NCI-H524 (cell line): ENCODE results near the gene GRK7.

ENCODE experiments used
- DNase-seq, 2 experiments: peaks; one replicate each; lab custom pipeline; 2025; lab: John Stamatoyannopoulos, UW

GRK7 gene, protein sequence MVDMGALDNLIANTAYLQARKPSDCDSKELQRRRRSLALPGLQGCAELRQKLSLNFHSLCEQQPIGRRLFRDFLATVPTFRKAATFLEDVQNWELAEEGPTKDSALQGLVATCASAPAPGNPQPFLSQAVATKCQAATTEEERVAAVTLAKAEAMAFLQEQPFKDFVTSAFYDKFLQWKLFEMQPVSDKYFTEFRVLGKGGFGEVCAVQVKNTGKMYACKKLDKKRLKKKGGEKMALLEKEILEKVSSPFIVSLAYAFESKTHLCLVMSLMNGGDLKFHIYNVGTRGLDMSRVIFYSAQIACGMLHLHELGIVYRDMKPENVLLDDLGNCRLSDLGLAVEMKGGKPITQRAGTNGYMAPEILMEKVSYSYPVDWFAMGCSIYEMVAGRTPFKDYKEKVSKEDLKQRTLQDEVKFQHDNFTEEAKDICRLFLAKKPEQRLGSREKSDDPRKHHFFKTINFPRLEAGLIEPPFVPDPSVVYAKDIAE (N-terminal part only)

DNA sequence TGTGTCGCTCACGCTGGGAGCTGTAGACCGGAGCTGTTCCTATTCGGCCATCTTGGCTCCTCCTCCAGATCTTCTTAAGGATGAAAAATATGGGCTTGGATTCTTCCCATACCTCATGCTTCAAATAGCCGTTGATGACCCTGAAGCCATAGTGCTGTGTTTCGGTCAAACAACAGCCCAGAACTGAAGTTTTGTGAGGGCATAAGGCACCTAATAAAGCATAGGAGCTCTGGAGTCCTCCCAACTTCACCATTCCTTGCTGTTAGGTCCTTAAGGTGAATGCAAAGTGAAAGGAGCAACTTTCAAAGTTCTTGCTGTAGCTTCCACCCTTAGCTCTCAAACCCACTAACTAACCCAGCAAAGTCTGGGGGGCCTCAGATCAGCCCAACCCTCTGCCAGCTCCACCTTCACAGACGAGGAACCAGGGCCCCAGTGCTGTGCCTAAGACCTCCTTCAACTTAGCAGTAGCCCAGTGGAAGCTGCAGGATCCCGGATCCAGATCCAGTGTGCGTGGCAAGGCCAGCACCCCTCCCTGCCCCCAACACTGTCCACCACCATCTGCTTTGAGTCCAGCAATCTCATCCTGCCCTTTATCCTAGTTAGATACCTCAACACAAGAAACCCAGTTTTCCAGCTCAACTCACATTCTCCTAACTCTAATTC, at the start of gene GRK7:
Gene GRK7, plus strand, starts transcription at position 321 of the 663 bp plus-strand sequence. CDS start 14,877 bp downstream, outside the sequence.
- DNase-seq: no peak

DNA sequence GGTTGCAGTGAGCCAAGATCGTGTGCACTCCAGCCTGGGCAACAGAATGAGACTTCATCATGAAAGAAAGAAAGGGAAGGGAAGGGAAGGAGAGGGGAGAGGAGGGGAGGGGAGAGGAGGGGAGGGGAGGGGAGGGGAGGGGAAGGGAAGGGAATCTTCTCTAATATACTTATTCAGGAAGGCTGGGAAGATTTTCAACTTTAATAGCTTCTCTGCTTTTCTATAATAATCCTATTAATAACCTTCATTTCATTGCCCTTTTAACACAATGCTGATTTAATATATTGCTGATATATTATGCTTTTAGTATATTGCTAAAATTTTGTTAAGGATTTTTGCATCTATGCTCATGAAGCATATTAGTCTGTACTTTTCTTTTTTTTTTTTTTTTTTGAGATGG, 48.5 kb upstream of the GRK7 start:
- DNase-seq: no peak

- no peak for DNase-seq
Observed at GRCh38 chr3:141722081-141722480, 41.1 kb upstream of the GRK7 start.

DNA sequence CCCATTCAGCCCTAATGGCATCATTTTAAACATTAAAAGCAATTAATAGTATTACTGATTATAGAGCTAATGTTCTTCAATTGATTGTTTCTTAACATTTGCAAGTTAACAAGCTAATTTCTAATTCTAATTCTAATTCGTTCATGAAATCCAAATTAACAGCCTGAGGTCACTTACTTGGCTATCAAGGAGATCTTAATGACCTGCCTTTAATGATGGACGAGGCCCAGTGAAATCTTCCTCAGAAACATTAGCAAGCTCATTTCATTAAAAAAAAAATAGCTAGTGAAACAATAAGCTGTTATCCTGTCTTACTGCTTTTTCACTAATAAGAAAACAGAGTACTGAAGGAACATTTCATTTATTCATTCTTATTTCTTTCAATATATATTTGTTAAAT, 40.6 kb upstream of the GRK7 start:
- no peak for DNase-seq

DNA sequence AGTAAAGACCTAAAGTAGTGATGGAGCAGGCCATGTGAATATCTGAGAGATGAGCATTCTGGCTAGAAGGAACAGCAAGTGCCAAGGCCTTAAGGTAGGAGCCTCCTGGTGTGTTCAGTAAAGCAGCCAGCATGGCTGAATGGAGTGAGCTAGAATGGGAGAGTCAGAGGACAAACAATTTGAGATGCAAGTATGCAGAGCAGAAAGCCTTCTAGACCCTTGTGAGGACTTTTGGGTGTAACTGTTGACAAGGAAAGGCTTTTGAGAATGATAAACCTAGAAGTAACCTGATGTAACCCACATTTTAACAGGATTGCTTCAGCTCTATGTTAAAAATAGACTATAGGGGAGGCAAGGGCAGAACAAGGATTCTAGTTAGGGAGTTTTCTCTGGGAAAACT, 40.0 kb upstream of the GRK7 start:
- DNase-seq: no peak

DNA sequence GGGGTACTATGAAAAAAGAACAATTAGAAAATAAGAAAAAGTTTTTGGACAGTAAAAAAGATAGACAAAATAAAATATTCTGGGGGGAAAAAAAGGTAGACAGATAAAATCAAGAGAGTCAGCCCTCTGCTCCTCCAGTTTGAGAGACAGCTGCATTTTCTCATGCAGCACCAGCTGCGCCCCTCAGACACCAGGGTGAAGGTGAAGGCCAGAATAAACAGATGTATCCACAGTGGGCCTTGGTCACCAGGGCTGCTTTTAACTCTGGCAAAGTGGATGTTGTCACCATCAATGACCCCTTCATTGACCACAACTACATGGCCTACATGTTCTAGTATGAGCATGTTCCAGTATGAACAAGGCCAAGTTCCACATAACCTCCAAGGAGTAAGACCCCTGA, 39.0 kb upstream of the GRK7 start:
- DNase-seq: no peak

DNA sequence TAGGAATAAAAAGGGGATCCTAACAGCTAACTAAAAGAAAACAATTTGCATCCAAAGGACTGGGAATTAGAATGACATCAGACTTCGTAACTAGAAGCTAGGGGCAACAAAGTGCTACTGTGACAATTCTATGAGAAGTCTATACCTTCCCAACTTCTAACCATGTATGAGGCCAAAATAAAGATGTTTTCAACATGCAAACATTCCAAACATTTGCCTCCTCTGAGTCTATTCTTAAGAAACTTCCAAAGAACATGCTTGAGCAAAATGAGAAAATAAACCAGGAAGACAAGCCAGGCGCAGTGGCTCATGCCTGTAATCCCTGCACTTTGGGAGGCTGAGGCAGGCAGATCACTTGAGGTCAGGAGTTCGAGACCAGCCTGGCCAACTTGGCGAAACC, 38.2 kb upstream of the GRK7 start:
- DNase-seq: no peak

GRCh38 chr3:141726483-141726882, 36.7 kb upstream of the GRK7 start:
- DNase-seq: no peak

- DNase-seq: no peak
Observed at GRCh38 chr3:141728355-141728892, 34.8 kb upstream of the GRK7 start.

GRCh38 chr3:141729240-141729639, 34.0 kb upstream of the GRK7 start:
- DNase-seq: no peak

GRCh38 chr3:141735176-141735575, 28.0 kb upstream of the GRK7 start:
- DNase-seq: no peak

DNA sequence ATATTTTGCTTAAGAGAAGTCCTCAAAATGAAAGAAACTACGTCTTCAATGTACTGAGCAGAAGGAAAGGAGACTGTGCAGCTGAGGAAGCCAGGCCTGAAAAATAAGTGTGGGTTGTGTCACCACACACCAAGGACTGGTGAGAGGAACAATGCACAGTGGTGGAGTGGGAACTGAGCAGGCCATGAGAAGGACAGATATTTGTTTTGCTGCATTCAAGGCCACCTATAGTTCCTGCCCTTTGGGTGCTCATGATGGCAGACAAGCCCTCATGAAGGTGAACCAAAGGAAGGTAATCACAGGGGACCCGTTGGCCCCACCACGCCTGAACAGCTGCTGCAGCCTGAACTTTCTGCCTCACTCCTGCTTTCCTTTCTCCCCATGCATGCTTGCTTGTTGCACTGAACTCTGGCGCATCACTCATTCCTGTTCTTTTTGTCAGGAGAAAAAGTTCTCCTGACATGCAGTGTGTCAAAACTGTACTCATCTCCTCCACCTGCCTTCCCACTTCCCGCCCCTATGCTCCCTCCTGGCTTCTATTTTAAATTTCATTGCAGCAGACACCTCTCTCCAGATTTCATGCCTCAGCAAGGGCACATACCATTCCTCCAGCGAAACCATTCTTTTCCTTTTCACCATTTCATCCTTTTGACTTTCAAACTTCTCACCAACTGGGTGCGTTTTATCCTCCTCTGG, 27.3 kb upstream of the GRK7 start:
- no peak for DNase-seq

- no peak for DNase-seq
Observed at GRCh38 chr3:141737093-141737492, 26.1 kb upstream of the GRK7 start.

DNA sequence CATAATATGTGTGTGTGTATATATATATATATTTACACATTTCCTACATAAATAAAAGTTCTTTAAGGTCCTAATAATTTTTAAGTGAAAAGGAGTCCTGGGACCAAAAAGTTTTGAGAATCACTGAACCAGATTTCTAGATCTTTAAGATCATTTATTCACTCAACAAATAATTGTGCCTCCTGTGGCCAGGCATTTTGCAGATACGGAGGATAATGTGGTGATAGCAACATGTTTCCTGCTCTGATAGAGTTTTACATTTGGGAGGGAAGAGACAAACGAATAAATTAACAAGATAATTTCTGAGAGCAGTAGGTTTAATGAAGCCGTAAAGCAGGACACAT, 25.6 kb upstream of the GRK7 start:
- no peak for DNase-seq

DNA sequence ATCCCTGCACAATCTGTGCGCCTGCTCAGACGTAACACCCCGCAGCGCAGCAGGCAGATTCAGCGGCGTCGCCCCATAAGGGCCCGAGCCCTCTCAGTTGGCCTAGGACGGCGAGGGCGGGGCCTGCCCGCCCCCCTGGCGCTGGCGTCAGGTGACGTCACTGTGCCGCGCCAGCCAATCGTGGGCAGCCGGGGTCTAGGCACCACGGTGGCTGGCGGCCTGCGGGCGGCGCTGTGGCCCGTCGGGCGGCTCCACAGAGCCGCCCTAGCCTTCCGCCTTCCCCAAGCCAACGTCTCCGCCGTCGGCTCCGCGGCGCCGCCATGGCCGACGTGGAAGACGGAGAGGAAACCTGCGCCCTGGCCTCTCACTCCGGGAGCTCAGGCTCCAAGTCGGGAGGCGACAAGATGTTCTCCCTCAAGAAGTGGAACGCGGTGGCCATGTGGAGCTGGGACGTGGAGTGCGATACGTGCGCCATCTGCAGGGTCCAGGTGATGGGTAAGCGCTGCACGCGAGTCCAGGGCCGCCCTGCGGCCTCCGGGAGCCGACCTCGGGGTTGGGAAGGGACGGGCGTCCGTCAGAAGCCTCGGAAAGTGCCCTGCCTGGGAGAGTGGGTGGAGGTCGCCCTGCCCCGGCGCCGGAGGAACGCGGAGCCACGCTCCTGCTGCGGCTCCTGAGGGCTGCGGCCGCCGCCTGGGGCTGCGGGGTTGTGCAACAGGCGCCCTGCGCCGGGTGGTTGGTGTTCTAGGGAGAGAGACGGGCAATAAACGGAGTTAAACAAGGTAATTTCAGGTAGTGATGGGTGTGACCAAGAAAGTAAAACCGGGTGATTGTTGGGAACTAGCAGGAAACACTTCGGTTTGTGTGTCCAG, 25.0 kb upstream of the GRK7 start, which contains the start of gene RNF7:
Gene RNF7, plus strand, starts transcription at position 277 of the 869 bp plus-strand sequence. Its CDS starts 44 bp downstream, at position 321.
- DNase-seq: peak; percentile 96 to 99

- peak in 1 of 2 experiments; percentile 62 for DNase-seq
Observed at GRCh38 chr3:141738891-141739363, 24.3 kb upstream of the GRK7 start.

GRCh38 chr3:141739731-141740130, 23.5 kb upstream of the GRK7 start:
- DNase-seq: no peak

DNA sequence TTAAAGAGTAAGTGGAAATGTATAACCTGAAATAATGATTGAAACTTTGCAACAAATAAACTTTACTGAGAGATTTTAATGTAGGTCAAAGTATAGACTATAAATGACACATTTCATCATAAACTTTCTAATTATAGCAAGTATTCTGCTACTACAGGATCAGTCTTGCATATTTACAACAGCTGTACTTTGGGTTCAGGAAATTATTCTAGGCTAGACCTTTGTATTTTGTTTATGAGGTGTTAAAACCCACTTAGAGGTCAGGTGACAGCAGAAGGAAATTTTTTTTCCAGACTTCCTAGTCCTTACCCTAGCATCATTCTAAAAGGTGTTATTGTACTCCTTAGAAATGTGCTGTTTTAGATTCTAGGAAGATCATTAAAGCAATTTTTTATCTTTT, 22.9 kb upstream of the GRK7 start:
- DNase-seq: no peak

DNA sequence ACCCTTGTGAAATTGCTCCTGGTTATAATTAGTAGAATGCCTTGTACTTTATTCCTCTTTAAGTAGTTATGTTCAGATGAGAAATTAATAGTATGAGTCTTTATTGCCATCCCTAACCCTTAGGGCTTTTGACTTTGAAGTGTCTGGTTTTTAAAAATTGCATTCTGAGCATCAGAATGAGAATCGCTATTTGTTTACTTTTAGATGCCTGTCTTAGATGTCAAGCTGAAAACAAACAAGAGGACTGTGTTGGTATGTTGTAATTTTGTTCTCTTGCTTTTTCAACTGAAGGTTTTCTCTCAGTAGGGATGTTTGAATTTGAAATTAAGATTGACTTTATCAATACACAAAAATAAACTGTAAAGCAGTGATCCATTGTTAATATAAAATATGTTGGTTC, 19.9 kb upstream of the GRK7 start:
- DNase-seq: no peak

DNA sequence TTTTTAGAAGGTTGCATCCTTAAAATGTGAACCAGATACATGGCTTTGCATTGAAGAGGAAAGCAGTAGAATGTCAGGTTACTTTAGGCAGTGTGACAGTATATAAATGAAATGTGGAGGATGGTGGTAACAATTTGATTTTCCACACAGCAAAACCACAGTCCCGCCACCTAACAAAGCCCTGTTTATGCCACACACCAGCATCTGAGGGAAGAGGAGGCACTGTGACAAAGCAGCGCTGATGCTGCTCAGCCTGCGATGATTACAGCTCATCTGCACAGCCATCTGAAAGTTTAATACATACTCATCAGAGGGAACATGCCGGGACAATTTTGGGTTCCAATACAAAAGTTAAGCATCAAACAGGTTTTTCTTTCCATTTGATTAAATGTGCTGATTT, 16.2 kb upstream of the GRK7 start:
- no peak for DNase-seq

GRCh38 chr3:141753399-141753798, 9.8 kb upstream of the GRK7 start:
- no peak for DNase-seq
